ENCODE measurements around the gene BNC2.

GRCh38 chr9:16405421-16405820 is 465.0 kb downstream of the BNC2 start:
- TF ChIP-seq CTCF (conservative IDR thresholded peaks at IDR 0.05; ENCODE audit: low read length) = no peak
- no peak for TF ChIP-seq EZH2phosphoT487 (IDR thresholded peaks at IDR 0.05; ENCODE audit: borderline replicate concordance, low read depth, low read length)

Data from OCI-LY7 (cell line).